AG09319 (cell line): ENCODE measurements around the gene MAPK12.

ENCODE experiments used
- DNase-seq: peaks from one replicate; pipeline ENCODE4 v3.0.0-alpha.2; 2010; ENCODE audit warnings: low read depth; ENCODE audit errors: extremely low read depth
- CTCF ChIP-seq: IDR thresholded peaks from 2 replicates; pipeline ENCODE4 v1.5.1; 2011; ENCODE audit warnings: low read depth, mild to moderate bottlenecking, inconsistent platforms, low read length, moderate library complexity

Gene MAPK12

GRCh38 chr22:50242406-50242949, 19.0 kb downstream of the MAPK12 start:
- TF ChIP-seq CTCF: no peak
- DNase-seq: no peak

GRCh38 chr22:50238755-50239154, 22.7 kb downstream of the MAPK12 start:
- no peak for DNase-seq
- TF ChIP-seq CTCF: no peak

- peak; percentile 31 for TF ChIP-seq CTCF
- no peak for DNase-seq
Observed at GRCh38 chr22:50236731-50237409, 24.6 kb downstream of the MAPK12 start.

GRCh38 chr22:50233223-50233622, 28.3 kb downstream of the MAPK12 start:
- no peak for TF ChIP-seq CTCF

GRCh38 chr22:50232481-50233151, 28.9 kb downstream of the MAPK12 start:
- DNase-seq: no peak
- no peak for TF ChIP-seq CTCF

More at GRCh38 chr22:50233223-50233622, 28.3 kb downstream of the MAPK12 start:
- DNase-seq: no peak

- TF ChIP-seq CTCF: no peak
Observed at GRCh38 chr22:50229370-50229769, 32.1 kb downstream of the MAPK12 start.

GRCh38 chr22:50228366-50228765, 33.1 kb downstream of the MAPK12 start:
- DNase-seq: no peak
- no peak for TF ChIP-seq CTCF

More at GRCh38 chr22:50229370-50229769, 32.1 kb downstream of the MAPK12 start:
- no peak for DNase-seq
